HG03280 (cell line): Measurements from ENCODE around the gene TRIOBP.
"Not testable (repeated sequence)": the region's sequence is repeated elsewhere in the genome, so short reads cannot be mapped to it uniquely, and the experiment has no call there.

ENCODE experiments used
- ATAC-seq: cut with Tn5 transposase; IDR thresholded peaks from one replicate; pipeline ENCODE4 v1.9.1; 2021; ENCODE audit warnings: mild to moderate bottlenecking, moderate library complexity; ENCODE audit not compliant: unreplicated experiment

The TRIOBP gene

DNA sequence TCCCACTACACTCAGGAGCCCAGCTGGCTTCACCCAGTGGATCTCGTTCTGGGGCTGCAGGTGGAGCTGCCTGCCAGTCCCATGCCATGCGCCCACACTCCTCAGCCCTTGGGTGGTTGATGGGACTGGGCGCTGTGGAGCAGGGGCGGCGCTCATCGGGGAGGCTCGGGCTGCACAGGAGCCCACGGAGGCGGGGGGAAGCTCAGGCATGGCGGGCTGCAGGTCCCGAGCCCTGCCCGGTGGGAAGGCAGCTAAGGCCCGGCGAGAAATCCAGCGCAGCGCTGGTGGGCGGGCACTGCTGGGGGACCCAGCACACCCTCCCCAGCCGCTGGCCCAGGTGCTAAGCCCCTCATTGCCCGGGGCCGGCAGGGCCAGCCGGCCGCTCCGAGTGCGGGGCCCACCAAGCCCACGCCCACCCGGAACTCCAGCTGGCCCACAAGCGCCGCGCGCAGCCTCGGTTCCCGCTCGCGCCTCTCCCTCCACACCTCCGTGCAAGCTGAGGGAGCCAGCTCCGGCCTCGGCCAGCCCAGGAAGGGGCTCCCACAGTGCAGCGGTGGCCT is 21.0 kb downstream of the TRIOBP start:
- ATAC-seq = not testable (repeated sequence)

DNA sequence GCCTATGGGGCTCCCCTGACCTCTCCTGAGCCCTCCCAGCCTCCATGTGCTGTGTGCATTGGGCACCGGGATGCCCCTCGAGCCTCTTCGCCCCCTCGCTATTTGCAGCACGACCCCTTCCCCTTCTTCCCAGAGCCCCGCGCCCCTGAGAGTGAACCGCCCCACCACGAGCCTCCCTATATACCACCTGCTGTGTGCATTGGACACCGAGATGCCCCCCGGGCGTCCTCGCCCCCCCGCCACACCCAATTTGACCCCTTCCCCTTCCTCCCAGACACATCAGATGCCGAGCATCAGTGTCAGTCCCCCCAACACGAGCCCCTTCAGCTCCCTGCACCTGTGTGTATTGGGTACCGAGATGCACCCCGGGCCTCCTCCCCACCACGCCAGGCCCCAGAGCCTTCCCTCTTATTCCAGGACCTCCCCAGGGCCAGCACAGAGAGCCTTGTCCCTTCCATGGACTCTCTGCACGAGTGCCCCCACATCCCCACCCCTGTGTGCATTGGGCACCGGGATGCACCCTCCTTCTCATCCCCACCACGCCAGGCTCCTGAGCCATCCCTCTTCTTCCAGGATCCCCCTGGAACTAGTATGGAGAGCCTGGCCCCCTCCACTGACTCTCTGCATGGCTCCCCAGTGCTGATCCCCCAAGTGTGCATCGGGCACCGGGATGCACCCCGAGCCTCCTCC is 28.8 kb downstream of the TRIOBP start:
- no peak for ATAC-seq

DNA sequence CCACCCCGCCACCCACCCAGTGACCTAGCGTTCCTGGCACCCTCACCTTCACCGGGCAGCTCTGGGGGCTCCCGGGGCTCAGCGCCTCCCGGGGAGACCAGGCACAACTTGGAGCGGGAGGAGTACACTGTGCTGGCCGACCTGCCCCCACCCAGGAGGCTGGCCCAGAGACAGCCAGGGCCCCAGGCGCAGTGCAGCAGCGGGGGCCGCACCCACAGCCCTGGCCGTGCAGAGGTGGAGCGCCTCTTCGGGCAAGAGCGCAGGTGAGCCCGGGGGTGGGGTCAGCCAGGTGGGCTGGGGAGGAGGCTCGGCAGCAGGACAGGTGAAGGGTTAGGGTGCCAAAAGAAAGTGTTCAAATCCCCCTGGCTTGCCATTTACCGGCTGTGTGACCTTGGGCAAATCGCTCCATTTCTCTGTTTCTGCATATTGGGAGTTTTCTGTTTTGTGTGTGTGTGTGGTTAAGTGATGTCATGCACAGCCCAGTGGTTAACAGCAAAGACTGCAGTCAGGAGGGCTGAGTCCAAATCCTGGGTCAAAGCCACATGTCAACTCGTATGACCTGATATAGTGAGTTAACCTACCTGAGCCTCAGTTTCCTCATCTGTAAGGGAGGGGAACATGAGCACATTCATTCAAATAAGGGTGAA is 29.5 kb downstream of the TRIOBP start:
- ATAC-seq = no peak

DNA sequence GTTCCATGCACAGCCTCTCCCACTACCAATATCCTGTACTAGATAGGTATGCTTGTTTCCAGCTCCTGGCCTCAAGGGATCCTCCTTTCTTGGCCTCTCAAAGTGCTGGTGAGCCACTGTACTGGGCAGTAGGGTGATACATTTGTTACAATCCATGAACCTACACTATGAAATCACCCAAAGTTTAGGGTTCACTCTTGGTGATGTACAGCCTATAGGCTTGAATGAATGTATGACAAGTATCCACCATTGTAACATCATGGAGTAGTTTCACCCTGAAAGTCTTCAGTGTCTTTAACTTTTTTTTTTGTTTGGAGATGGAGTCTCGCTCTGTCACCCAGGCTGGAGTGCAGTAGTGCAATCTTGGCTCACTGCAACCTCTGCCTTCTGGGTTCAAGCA is 31.8 kb downstream of the TRIOBP start:
- no peak for ATAC-seq

DNA sequence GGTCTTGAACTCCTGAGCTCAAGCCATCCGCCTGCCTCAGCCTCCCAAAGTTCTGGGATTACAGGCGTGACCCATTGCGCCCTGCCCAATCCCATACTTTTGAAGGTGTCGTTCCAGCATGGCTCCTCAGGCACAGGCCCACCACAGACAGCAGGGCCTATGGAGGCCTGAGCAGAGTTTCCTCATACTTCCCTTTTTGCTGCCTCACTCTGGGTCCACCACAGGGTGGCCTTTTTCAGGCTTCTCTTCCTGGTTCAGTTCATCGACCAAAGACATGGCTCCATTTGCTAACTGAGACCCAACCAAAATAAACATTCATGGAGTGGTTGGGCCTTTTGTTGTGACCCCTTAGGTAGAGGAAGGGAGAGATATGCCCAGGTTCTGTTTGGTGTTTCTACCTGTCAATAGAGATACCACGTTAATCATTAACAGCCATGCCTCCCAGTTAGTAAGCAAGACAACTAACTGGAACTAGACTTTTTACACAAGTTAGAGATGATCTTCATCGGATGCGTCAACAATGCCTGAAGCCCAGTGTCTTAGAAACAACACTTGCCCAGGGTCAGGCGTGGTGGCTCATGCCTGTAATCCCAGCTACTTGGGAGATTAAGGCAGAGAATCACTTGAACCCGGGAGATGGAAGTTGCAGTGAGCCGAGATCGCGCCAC is 35.1 kb downstream of the TRIOBP start:
- no peak for ATAC-seq

DNA sequence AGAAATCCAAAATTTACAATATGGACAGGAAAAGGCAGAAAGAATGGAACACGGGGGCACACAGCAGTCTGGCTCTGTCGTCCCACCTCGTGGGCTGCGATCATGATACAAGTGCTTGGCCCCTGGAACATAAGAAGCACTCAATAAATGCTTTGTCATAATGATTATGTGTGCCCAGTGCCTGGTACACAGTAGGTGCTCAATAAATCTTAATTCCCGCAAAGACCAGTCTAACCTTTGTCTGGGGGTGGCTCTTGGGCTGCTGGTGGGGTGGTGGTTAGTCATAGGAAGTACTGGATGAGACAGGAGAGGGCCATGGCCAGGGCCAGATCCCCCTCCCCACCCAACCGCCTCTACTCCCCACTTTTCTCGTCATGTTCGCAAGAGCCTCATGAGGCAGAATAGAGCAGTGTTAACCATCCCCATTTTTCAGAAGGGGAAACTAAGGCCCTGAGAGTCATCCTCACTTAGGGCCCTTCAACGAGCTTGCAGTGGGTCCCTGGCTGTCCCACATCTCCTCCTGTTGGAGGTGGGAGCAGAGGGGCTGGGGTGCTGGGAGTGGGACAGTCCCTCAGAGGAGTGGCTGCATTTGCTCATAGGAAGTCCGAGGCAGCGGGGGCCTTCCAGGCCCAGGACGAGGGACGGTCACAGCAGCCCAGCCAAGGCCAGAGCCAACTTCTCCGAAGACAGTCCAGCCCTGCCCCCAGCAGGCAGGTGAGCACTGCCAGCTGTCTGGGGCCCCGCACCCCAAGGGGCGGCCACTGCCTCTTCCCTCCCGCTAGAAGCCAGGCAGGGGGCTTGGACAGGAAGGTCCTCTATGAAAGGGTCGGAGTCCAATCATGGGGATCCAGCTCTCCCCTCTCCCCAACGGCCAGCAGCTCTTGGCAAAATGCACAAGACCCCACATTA is 36.1 kb downstream of the TRIOBP start:
- ATAC-seq = no peak

DNA sequence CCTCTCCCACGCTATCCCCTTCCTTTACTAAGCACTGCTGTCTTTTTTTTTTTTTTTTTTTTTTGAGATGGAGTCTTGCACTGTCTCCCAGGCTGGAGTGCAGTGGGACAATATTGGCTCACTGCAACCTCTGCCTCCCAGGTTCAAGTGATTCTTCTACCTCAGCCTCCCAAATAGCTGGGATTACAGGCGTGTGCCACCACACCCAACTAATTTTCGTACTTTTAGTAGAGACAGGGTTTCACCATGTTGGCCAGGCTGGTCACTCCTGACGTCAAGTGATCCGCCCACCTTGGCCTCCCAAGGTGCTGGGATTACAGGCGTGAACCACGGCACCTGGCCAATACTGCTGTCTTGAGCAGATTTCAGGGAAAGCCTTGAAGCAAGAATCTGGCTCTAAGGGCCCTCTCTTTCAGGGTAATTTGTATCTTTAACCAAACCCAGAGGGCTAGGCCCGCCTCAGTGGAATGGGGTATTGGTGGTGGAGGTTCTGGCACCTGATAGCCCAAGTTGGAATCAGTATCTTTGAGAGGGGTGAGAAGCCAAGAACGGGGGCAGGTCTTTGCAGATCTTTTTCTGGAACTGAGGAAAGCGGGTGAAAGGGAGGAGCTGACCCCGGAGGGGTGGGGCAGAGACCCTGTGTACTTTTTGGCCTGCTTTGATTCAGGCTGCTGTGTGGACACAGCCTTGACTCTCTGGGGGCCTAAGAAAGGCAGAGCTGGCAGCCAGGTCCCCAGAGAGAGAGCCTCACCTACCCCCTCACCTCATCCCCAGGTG is 37.0 kb downstream of the TRIOBP start:
- no peak for ATAC-seq

DNA sequence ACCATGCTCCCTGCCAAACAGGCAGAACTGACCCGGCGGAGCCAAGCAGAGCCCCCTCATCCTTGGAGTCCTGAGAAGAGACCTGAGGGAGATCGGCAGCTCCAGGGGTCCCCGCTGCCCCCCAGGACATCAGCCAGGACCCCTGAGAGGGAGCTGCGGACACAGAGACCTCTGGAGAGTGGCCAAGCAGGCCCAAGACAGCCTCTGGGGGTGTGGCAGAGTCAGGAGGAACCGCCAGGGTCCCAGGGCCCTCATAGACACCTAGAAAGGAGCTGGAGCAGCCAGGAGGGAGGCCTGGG is 37.5 kb downstream of the TRIOBP start:
- ATAC-seq = no peak

DNA sequence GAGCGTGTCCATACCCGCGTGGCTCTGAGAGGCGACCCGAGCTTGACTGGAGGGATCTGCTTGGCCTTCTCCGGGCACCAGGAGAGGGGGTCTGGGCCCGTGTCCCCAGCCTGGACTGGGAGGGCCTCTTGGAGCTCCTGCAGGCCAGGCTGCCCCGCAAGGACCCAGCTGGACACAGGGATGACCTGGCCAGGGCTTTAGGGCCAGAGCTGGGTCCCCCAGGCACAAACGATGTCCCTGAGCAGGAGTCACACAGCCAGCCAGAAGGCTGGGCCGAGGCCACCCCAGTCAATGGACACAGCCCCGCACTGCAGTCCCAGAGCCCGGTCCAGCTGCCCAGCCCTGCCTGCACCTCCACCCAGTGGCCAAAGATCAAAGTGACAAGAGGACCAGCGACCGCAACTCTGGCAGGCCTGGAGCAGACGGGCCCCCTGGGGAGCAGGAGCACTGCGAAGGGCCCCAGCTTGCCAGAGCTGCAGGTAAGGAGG is 38.2 kb downstream of the TRIOBP start:
- ATAC-seq = no peak

DNA sequence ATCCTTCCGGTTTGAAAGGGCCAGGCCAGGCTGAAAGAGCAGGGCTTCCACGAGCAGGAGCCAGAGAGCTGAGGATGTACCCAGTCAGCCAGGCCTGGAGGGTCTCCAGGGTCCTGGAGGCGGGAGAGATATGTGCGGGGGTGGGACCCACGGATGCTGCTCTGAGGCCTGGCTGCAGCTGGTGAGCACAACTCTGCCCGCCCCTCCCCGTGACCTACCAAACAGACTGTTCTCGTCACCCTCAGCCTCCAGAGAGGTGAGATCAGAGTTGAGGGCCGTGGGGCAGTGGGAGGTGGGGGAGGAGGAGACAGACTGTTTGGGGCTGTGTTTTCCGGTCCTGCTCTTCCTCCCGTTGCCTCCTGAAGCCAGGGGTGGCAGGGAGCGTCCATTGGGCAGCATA is 42.2 kb downstream of the TRIOBP start:
- ATAC-seq = no peak

DNA sequence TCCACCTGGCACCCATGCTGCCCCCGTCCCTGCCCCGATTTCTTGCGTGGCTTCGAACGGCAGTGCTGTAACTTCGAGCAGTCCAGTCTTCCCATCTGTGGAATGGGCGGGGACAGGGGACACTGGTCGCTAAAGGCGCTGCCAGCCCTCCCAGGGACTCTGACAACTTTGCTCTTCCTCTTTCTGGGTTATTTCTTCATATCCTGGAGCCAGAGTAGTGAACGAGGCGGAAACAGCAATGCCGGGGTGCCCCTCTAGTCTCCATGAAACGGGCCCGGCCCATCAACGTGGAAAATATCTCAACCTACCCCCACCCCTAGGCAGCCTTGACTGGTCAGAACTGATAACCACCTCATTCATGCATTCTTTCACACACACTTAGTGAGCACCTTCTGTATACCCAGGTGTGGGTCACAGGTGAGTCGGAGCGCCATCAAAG is 42.8 kb downstream of the TRIOBP start:
- no peak for ATAC-seq

DNA sequence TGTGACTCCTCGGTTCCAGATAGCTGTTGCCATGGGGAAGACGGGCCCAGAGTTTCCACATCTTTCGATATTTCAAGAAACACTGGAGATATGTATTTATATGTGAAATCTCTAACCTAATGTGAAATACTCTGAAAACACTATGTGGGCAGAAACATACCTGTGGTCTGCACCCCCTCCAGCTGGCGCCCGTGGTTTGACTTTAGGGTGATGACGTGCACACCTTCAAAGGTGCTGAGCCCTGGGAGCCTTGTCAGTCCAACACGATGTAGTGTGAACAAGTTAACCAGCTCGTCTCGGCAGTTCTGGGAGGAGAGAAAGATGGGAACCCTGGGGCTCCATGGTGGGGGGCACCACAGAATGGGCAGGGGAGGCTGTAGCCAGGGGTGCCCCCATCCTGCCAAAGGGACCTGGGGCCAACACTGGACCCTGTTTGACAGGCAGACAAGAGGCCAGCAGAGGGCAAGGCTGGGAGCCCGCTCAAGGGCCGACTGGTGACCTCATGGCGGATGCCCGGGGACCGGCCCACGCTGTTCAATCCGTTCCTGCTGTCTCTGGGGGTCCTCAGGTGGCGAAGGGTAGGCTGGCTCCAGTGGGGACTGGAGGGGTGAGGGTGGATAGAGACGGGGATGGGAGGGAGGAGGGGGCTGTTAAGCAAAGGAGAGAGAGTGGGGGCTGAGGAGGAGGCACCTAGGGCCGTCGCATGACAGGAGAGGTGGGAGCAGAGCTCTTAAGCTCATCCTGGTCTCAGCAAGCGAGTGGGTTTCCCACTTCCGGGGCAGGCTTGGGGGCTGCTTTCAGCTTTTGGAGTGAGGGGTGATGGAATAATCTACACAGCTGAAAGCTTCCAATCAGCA is 43.8 kb downstream of the TRIOBP start:
- no peak for ATAC-seq

DNA sequence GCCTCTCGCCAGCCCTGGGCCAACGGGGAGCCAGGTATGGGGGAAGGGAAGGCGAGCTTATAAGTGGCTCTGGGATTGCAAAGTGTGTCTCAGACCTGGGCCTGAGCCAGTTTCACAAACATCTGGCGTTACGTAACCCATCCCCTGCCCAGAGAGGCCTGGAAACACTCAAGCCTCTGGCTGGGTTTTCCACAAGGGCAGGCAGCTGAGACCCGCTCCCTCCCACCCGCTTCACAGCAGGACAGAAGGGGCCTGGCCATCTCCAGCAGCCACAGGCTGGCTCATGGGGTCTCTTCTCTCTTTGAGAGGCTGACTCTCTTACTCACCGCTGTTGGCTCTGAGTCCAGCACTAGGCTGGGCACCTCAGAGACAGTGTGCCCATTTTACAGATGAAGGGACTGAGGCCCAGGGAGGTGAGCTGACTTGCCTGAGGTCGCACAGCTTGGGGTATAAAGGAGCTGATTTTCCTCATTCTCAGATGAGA is 44.5 kb downstream of the TRIOBP start:
- ATAC-seq = no peak

DNA sequence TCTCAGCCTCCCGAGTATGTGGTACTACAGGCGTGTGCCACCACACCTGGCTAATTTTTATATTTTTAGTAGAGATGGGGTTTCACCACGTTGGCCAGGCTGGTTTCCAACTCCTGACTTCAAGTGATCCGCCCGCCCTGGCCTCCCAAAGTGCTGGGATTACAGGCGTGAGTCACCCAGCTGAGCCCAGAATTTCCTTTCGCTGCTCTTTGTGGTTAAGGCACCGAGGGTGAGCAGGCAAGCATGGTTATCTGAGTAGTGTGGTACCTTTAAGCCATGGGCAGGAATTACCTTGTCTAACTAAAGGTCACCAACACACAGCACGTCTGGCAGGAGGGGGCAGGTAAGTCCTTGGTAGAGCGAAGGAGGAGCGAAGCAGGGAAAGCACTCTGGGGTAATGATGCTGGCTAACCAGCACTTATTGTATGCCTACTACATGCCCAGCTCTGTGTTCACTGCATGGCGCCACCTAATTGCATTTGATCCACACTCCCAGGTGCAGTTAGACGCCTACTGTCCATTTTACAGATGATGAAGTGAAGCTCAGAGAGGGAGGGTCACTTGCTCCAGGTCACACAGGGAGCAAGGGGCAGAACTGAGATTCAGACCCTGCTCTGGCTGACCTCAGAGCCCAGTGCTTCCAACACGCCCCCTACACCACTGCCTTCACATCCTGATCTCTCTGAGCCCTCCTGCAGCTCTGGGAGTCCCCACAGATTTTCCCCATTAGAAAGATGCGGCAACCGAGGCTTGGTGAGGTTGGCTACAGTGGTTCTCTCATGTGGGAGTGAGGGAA is 45.7 kb downstream of the TRIOBP start:
- no peak for ATAC-seq

DNA sequence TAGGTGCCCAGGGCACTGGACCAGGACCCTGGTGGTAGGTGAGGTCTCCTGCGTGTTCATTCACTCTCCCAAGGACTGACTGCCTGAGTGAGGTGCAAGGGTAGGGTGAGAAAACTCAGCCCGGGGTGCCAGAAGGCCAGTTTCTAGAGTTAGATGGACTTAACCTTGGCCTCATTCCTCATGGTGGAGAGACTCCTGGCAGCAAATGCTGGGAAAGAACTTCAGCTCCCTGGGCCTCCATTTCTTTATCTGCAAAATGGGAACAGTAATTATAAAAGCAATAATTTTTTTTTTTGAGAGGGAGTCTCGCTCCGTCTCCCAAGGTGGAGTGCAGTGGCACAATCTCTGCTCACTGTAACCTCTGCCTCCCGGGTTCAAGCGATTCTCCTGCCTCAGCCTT is 47.7 kb downstream of the TRIOBP start:
- no peak for ATAC-seq

DNA sequence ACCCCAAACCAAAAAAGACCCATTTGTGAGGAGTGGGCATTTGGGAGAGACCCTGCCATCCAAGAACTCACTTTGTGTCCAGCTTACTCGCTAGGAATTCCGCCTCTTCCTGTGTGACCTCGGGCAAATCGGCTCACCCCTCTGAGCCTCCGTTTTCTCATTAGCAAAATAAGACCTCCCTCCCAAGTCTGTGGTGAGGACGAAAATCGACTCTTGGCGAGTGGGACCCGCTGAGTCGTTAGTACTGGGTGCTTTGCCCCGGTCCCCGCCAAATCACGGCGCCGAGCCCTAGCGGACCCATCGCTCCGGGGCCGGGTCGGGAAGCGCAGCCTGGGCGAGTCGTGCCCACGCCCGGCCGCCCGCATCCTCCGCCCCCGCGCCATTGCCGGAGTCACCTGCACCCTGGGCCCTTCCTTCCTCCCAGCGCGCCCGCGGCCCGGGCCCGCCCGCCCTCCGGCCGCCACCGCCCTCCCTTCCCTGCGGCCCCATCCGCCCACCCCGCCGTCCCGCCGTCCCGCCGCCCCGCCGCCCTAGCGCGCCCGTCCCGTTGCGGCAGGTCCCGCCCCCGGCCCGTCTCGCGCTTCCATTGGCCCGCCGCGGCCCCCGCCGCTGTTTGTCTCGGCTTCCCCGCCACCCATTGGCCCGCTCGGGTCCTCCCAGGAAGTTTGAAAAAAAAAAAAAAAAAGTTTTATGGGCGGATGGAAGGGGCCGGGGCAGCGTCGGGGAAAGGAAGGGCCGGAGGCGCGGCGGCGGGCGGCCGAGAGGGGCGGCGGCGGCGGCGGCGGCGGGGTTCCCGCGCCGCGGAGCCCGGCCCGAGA is 48.9 kb downstream of the TRIOBP start:
- ATAC-seq = peak; percentile 72

DNA sequence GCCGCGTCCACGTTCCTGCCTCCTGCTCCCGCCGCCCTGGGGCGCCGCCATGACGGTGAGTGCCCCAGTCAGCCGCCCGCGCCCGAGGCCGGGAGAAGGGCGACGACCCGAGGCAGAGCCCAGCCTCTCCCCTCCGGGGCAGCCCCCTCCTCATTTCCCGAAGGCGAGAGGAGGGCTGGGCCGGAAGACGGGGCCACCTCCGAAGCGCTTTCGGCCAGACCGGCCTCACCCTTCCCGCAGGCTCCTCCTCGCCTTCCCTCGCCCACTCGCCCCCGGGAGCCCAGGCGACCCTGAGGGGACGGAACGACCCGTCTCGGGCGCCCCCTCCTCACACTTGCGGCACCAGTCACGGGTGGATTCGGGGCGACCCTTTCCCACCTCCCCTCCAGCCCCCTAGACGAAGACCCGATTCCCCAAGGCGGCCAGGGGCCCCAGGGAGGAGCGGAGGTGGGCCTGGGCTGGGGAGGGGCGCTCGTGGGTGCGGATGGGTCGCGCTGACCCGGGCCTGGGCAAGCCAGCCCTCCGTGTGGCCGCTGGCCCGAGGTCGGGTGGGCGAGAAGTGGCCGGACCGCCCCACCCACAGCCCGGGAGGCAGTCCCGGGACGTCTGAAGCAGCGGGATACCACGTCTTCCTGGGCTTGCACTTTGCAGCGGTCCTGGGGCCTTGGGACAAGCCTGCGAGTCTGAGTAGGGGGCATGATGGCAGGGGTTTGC is 49.7 kb downstream of the TRIOBP start:
- ATAC-seq = peak; percentile 26
